Activated CD8-positive, alpha-beta memory T cell treated with anti-CD3 and anti-CD28 coated beads for 36 hours (primary cell): ENCODE data around the gene CASP10. TPM values are rescaled to one million over a fixed set of nuclear protein-coding genes. Genes with fewer than 3 reads are reported as not detected.
"Not testable (repeated sequence)": the region's sequence is repeated elsewhere in the genome, so short reads cannot be mapped to it uniquely, and the experiment has no call there.

ENCODE experiments used
- CTCF ChIA-PET: fragments of 350-600 bp; sonication (Branson Sonifier 250); formaldehyde crosslinking; loops from one replicate; lab custom pipeline; 2021; ENCODE audit warnings: antibody characterized with exemption; lab: Charles Lee
- POLR2A ChIA-PET: fragments of 350-600 bp; sonication (Branson Sonifier 250); formaldehyde crosslinking; loops from one replicate; lab custom pipeline; 2021; ENCODE audit warnings: antibody characterized with exemption; lab: Charles Lee
- total RNA-seq, 2 experiments: library from RNA; stranded (reverse); gene quantifications; one replicate each; pipeline ENCODE4 v1.2.3, GENCODE V29; 2021

The CASP10 gene
- total RNA-seq, 2 experiments from 2014 or later, result 9.9 to 11.3 TPM

DNA sequence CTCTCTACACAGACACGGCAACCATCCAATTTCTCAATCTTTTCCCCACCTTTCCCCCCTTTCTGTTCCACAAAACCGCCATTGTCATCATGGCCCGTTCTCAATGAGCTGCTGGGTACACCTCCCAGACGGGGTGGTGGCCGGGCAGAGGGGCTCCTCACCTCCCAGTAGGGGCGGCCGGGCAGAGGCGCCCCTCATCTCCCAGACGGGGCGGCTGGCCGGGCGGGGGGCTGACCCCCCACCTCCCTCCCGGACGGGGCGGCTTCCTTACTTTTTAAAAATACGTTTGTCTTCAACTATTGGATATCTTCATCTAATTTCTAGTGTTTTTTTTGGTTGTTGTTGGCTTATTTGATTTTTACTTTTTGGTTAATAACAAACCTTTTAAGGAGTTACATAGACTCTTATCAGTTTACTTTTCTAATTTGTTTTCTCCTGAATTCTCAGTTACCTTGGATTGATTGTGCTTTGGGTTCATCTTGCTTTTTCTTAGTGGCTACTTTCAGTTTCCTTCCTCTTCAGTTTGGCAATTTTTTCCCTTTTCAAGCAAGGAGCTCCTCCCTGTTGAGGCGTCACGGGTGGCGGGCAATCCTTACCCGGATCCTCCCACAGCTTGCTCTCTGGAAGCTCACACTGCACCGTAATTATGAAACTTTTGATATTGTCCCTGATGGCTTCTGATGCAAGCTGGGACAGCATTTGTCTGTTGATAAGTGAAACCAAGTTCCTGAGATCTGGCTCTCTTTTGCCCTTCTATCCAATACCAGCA, 56.4 kb downstream of the CASP10 start:
- CTCF ChIA-PET, POLR2A ChIA-PET: not testable (repeated sequence)

GRCh38 chr2:201242571-201243277, 59.8 kb downstream of the CASP10 start:
- ChIA-PET CTCF (interaction anchor here (1.3 to 1.4 kb wide), 2 partner anchors 9 to 122 kb away, joined by 3 read pairs; no protein-coding TSS in a partner anchor), POLR2A (interaction anchor here (1.0 to 1.1 kb wide), 2 partner anchors 9 to 122 kb away, joined by 3 read pairs; no protein-coding TSS in a partner anchor)

GRCh38 chr2:201244829-201245228, 61.9 kb downstream of the CASP10 start:
- ChIA-PET POLR2A (no interaction called here), CTCF (no interaction called here)

DNA sequence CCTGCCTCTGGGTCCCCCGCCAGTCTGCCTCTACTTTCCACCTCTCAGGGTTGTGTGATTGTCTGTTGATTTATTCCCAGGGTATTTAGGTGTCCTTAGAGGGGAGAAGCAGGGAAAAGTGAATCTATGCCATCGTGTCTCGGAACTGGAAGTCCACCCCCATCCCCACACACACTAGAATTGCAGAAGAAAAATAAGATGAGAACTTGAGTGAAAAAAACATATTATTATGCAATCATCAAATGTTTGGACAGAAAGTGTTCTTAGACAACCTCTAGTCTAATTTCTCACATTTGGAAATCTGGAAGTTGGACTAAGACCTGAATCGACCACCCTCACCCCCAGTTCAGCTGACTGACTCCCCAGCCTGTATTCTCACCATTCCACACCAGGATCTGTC, 63.3 kb downstream of the CASP10 start:
- ChIA-PET CTCF (interaction anchor here (0.7 kb wide), 1 partner anchor 10 kb away, joined by 3 read pairs; no protein-coding TSS in a partner anchor), POLR2A (interaction anchor here (0.7 kb wide), 1 partner anchor 79 kb away, joined by 17 read pairs; no protein-coding TSS in a partner anchor)

DNA sequence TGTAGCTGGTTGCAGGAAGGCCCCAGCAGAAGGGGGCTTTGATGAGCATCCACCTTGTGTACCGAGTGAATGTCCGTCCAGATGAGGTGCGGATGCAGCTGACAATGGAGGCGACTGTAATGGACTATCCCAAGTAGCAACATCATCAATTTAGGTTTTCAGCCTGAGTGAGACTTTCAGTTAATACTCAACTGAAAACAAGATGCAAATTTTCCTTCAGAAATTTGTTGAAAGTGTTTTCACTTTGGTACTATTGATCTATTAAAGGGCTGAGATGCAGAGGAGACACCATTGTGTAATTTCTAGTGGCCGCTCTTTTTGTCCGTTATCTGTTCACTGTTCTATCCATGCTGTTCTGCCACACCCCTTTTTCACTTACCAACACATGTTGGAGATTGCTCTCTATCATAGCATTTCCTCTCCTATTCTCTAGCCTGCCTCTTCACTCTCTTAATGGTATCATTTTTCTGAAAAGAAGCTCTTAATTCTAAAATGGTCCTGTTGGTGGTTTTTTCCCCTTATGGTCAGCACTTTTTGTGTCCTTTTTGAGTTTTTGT, 65.4 kb downstream of the CASP10 start:
- POLR2A ChIA-PET, result no interaction called here
- CTCF ChIA-PET, result no interaction called here

- POLR2A ChIA-PET, result no interaction called here
- CTCF ChIA-PET, result interaction anchor here (1.9 kb wide), 1 partner anchor 17 kb away, joined by 5 read pairs; no protein-coding TSS in a partner anchor
These were observed 66.9 kb downstream of the CASP10 start for GRCh38 chr2:201249889-201250288.

DNA sequence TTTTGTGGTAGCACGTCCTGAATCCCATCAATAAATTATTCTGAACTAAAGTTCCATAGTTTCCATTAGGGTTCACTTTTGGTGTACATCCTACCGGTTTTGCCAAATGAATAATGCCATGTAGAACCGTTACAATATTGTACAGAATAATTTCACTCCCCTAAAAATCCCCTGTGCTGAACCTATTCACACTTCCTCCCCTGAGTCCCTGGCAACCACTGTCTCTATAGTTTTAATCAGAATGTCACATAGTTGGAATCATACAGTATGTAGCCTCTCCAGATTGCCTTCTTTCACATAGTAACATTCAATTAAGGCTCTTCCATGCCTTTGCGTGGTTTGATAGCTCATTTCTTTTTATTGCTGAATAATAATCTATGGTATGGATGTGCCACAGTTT, 67.8 kb downstream of the CASP10 start:
- ChIA-PET CTCF (interaction anchor here (1.1 to 1.9 kb wide), 2 partner anchors 9 to 18 kb away, joined by 4 to 5 read pairs; partner anchors contain the start of gene CASP8), POLR2A (interaction anchor here (0.7 kb wide), 1 partner anchor 12 kb away, joined by 3 read pairs; no protein-coding TSS in a partner anchor)

DNA sequence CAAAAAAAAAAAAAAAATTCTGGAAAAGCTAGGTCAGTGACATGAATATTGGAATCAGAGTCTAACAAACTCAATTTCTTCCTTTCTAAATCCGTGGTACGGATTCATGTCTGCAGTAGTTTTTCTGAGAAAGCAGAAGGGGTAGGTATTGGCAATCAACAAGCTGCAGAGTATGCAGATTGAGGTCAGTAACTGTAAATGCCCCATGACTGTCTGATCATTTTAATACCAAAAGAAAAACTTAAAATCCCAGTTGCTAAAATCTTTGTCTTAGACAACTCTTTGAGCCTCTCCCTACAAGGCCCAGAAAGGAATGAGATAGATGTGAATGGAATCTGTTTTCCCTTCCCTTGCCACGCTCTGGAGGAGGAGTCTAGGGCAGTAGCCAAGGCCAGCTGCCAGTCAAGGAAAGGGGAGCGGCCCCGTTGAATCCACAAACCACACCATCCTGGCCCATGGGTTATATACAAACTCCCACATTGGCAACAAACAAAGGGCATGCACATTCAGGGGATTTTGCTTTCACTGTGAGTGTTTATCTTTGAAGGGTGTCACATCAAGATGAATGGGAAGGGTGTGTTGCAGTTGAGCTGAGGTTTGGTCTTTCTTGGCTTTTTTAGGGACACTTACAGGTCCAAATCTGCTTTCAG, 71.3 kb downstream of the CASP10 start:
- CTCF ChIA-PET, result interaction anchor here (1.6 kb wide), 1 partner anchor 8 kb away, joined by 4 read pairs; no protein-coding TSS in a partner anchor

DNA sequence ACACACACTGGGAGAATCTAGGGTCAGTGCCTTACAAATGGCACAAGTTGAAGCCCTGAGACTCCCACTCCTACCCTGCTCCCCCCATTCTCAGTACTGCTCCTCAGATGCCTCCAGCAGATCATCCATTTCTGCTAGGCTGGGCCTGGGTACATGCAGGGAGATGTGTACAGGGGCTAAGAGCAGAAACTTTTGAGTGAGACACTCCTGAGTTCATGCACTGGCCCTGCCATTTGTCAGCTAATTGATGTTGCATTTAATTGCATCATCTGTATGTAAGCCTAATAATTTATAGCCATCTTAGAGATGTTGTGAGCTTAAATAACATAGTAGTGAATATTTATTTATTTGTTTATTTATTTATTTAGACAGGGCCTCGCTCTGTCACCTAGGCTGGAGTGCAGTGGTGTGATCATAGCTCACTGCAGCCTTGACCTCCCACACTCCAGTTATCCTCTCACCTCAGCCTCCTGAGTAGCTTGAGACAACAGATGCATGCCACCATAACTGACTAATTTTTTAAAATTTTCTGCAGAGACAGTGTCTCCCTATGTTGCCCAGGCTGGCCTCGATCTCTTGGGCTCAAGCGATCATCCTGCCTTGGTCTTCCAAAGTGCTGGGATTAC, 72.6 kb downstream of the CASP10 start:
- POLR2A ChIA-PET, result no interaction called here
- CTCF ChIA-PET, result interaction anchor here (1.3 to 2.3 kb wide), 3 partner anchors 15 to 22 kb away, joined by 3 to 11 read pairs (median 3); no protein-coding TSS in a partner anchor

More for the DNA sequence above, 71.3 kb downstream of the CASP10 start:
- POLR2A ChIA-PET, result interaction anchor here (1.6 to 1.7 kb wide), 2 partner anchors 8 to 10 kb away, joined by 3 to 6 read pairs; no protein-coding TSS in a partner anchor

GRCh38 chr2:201256082-201256481, 73.1 kb downstream of the CASP10 start:
- ChIA-PET CTCF (interaction anchor here (1.3 to 2.3 kb wide), 3 partner anchors 14 to 23 kb away, joined by 3 to 11 read pairs (median 3); no protein-coding TSS in a partner anchor), POLR2A (no interaction called here)

- ChIA-PET POLR2A (interaction anchor here (1.4 to 1.5 kb wide), 2 partner anchors 10 to 24 kb away, joined by 4 to 10 read pairs; no protein-coding TSS in a partner anchor), CTCF (interaction anchor here (2.3 kb wide), 1 partner anchor 24 kb away, joined by 11 read pairs; no protein-coding TSS in a partner anchor)
These were observed 74.5 kb downstream of the CASP10 start for GRCh38 chr2:201257381-201257955.

DNA sequence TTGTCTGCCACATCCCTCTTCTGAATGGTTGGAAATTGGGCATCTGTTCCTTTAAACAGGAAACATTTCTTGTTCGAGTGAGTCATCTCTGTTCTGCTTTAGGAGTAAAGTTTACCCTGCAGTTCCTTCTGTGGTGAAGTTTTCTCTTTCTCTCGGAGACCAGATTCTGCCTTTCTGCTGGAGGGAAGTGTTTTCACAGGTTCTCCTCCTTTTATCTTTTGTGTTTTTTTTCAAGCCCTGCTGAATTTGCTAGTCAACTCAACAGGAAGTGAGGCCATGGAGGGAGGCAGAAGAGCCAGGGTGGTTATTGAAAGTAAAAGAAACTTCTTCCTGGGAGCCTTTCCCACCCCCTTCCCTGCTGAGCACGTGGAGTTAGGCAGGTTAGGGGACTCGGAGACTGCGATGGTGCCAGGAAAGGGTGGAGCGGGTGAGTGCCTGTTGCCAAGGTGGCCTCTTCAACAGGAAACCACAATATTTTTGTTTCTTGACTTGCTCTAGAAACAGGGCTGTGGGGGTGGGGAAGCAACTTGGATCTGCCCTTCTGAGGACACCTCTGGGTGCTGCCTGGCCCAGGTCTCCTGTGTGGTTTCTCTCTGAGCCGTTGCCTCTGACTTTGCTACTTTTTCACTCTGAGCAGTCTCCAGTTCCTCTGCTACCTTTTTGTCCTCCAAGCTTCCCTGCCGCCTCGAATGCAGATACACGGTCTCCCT, 75.2 kb downstream of the CASP10 start:
- ChIA-PET POLR2A (interaction anchor here (1.4 to 7.2 kb wide), 4 partner anchors 9 to 393 kb away, joined by 3 to 51 read pairs (median 7); partner anchors contain the start of gene CLK1), CTCF (interaction anchor here (2.3 to 2.4 kb wide), 2 partner anchors 21 to 25 kb away, joined by 8 to 11 read pairs; no protein-coding TSS in a partner anchor)

DNA sequence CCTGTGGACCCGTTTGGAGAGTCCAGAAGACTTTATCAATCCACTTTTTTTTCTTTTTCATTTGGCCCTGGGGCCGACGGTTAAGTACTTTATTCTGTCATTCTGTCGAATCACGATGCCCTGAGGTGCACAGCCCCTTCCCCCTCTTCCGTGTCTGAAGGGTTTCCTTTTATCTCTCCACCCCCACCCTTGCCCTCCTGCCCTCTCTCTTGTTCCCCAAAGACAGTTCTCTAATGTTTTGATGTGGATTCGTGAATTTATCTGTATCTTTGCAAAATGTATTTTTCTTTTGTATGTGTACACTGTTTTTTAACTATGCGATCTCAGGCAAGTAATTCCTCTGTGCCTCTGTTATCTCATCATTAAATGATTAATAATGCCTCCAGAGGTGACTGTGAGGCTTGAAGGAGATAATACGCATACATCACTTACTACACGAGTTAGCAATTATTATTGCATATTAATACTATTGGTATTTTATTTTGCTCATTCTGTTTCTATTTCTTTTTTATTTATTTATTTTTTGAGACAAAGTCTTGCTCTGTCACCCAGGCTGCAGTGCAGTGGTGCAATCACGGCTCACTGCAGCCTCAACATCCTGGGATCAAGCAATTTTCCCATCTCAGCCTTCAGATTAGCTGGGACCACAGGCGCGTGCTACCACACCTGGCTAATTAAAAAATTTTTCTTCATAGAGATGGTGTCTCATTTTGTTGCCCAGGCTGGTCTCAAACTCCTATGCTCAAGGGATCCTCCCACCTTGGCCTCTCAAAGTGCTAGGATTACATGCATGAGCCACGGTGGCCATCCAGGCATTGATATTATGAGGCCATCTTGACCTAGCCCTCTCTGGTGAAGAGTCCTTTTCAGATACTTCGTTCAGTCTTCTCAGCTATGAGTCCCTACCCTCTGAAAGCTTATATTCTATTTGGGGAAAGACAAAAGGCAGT, 76.0 kb downstream of the CASP10 start:
- POLR2A ChIA-PET, result interaction anchor here (1.5 to 7.2 kb wide), 3 partner anchors 8 to 394 kb away, joined by 3 to 51 read pairs (median 4); partner anchors contain the start of gene CLK1

GRCh38 chr2:201260302-201260800, 77.4 kb downstream of the CASP10 start, which contains the start of gene CASP8:
Gene CASP8 (plus strand): TSS chr2:201260536. CDS start chr2:201266487, 5,951 bp downstream.
- POLR2A ChIA-PET, result interaction anchor here (0.7 to 7.2 kb wide), 4 partner anchors 25 to 251 kb away, joined by 5 to 51 read pairs (median 12); no protein-coding TSS in a partner anchor
- CTCF ChIA-PET, result interaction anchor here (0.7 to 6.0 kb wide), 3 partner anchors 9 to 27 kb away, joined by 4 to 39 read pairs (median 8); no protein-coding TSS in a partner anchor

More for the DNA sequence above, 76.0 kb downstream of the CASP10 start:
- CTCF ChIA-PET, result interaction anchor here (2.4 to 6.0 kb wide), 2 partner anchors 22 to 25 kb away, joined by 8 to 39 read pairs; no protein-coding TSS in a partner anchor

DNA sequence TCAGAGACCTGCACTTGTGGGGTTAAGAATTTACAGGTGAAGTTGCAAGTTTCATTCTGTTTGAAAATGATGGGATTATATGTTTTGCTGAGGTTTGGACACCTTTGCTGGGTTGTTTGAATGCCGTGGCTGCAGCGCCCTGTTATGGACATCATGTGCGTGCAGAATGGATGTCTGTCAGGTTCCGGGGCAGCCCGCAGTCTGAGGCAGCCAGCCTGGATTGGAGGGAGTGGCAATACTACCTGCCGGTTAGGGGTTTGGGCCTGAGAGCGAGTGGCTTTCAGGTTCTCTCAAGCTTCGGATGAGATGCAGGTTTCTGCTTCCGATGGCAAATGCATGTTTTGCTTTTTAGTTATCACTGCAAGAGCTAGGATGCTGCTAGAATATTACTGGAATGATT, 78.5 kb downstream of the CASP10 start:
- POLR2A ChIA-PET, result interaction anchor here (0.6 to 7.2 kb wide), 4 partner anchors 28 to 154 kb away, joined by 5 to 51 read pairs (median 9); no protein-coding TSS in a partner anchor
- CTCF ChIA-PET, result interaction anchor here (1.1 to 6.0 kb wide), 4 partner anchors 8 to 135 kb away, joined by 3 to 39 read pairs (median 4); no protein-coding TSS in a partner anchor
